Loucy (cell line): ENCODE data around the gene RHEB.

Experiments
- EZH2phosphoT487 ChIP-seq: fragments of 200-600 bp; IDR thresholded peaks from 2 replicates; pipeline ENCODE4 v1.6.1; 2018; ENCODE audit warnings: antibody characterized with exemption, mild to moderate bottlenecking, moderate library complexity, borderline replicate concordance
- TF ChIP-seq, protein P1 (sequence below): fragments of 200-600 bp; sonication (generic); conservative IDR thresholded peaks from 2 replicates; pipeline ENCODE4 v1.5.1; 2014; ENCODE audit warnings: mild to moderate bottlenecking, antibody characterized with exemption, low read length

DNA sequence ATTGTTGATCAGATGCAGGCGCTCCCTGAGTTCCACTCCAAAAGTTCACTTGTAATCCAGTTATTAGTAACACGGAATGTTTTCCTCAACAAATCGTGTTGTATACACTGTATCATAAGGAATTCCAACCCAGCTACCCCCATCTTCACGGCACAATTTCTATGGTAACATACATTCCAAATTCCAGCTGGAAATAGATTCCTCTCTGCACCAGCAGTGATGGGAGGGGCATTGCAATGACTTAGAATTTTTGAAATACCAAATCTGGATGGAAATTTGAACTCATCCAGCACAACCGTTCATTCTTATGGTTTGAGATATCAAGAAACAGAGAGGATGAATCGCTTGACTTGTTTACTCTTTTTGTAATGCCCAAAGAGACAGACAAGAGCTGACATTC, 38.9 kb upstream of the RHEB start:
- TF ChIP-seq, protein P1, sequence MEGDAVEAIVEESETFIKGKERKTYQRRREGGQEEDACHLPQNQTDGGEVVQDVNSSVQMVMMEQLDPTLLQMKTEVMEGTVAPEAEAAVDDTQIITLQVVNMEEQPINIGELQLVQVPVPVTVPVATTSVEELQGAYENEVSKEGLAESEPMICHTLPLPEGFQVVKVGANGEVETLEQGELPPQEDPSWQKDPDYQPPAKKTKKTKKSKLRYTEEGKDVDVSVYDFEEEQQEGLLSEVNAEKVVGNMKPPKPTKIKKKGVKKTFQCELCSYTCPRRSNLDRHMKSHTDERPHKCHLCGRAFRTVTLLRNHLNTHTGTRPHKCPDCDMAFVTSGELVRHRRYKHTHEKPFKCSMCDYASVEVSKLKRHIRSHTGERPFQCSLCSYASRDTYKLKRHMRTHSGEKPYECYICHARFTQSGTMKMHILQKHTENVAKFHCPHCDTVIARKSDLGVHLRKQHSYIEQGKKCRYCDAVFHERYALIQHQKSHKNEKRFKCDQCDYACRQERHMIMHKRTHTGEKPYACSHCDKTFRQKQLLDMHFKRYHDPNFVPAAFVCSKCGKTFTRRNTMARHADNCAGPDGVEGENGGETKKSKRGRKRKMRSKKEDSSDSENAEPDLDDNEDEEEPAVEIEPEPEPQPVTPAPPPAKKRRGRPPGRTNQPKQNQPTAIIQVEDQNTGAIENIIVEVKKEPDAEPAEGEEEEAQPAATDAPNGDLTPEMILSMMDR: no peak
- no peak for TF ChIP-seq EZH2phosphoT487
